K562 (cell line): Measurements from ENCODE around the gene YBEY. TPM values are rescaled to one million over a fixed set of nuclear protein-coding genes. Genes with fewer than 3 reads are reported as not detected.

Experiments
- BRD4 ChIP-seq: fragments of 200-600 bp; sonication (generic); IDR thresholded peaks from 2 replicates; pipeline ENCODE4 v1.6.1; 2017; ENCODE audit warnings: inconsistent platforms
- CGGBP1 ChIP-seq: fragments of 250-450 bp; sonication (Bioruptor Pico); IDR thresholded peaks from 2 replicates; pipeline ENCODE4 v1.9.0; 2021; ENCODE audit warnings: mild to moderate bottlenecking
- CREB1 ChIP-seq, 2 experiments: sonication (generic) in 1 of 2; formaldehyde crosslinking in 1 of 2; IDR thresholded peaks; 2 replicates each; pipeline versions ENCODE4 v1.6.1 to v1.8.0; 2012 to 2022; ENCODE audit warnings: inconsistent platforms in 1 of 2, mild to moderate bottlenecking in 1 of 2, missing genetic modification reagents in 1 of 2, moderate library complexity in 1 of 2
- CREBBP ChIP-seq: IDR thresholded peaks from one replicate; pipeline ENCODE4 v1.6.1; 2012; ENCODE audit warnings: low read depth, mild to moderate bottlenecking, control low read depth, inconsistent platforms, low read length
- DEAF1 ChIP-seq: fragments of 450-650 bp; formaldehyde crosslinking; IDR thresholded peaks from 2 replicates; pipeline ENCODE4 v1.4.0; 2020; ENCODE audit warnings: mild to moderate bottlenecking, moderate library complexity
- ELK3 ChIP-seq: fragments of 450-650 bp; formaldehyde crosslinking; IDR thresholded peaks from 2 replicates; pipeline ENCODE4 v1.4.0; 2020; ENCODE audit warnings: mild to moderate bottlenecking
- EZH2 ChIP-seq: IDR thresholded peaks from 2 replicates; pipeline ENCODE4 v1.6.1; 2012; ENCODE audit warnings: low read depth, mild to moderate bottlenecking, inconsistent platforms, low read length, borderline replicate concordance
- HDAC6 ChIP-seq: IDR thresholded peaks from 2 replicates; pipeline ENCODE4 v1.6.1; 2012; ENCODE audit warnings: low read depth, mild to moderate bottlenecking, control low read depth, inconsistent platforms, low read length, moderate library complexity
- KLF16 ChIP-seq: IDR thresholded peaks from 2 replicates; pipeline ENCODE4 v1.6.1; 2016; ENCODE audit warnings: antibody characterized with exemption
- MCM2 ChIP-seq: fragments of 450-650 bp; IDR thresholded peaks from 2 replicates; pipeline ENCODE4 v1.6.1; 2017; ENCODE audit warnings: low read depth, mild to moderate bottlenecking
- MCM5 ChIP-seq: fragments of 450-650 bp; IDR thresholded peaks from 2 replicates; pipeline ENCODE4 v1.6.1; 2016; ENCODE audit warnings: low read depth
- MLLT1 ChIP-seq, 2 experiments: fragments of 450-650 bp; IDR thresholded peaks; 2 replicates each; pipeline ENCODE4 v1.6.1; 2016
- NFRKB ChIP-seq: fragments of 450-650 bp; IDR thresholded peaks from 2 replicates; pipeline ENCODE4 v1.6.1; 2016; ENCODE audit warnings: low read depth
- OTX1 ChIP-seq: fragments of 450-650 bp; formaldehyde crosslinking; IDR thresholded peaks from 2 replicates; pipeline ENCODE4 v1.4.0; 2022; ENCODE audit warnings: mild to moderate bottlenecking
- POLR2AphosphoS5 ChIP-seq: IDR thresholded peaks from 2 replicates; pipeline ENCODE4 v1.6.1; 2011; ENCODE audit warnings: mild to moderate bottlenecking, low read depth, low read length, moderate library complexity; ENCODE audit not compliant: control insufficient read depth, insufficient read depth
- PRMT5 ChIP-seq: sonication (generic); formaldehyde crosslinking; IDR thresholded peaks from 2 replicates; pipeline ENCODE4 v1.5.0; 2020; ENCODE audit warnings: missing genetic modification reagents
- TEAD4 ChIP-seq, 2 experiments: sonication (generic) in 1 of 2; formaldehyde crosslinking in 1 of 2; IDR thresholded peaks; 2 replicates each; pipeline versions ENCODE4 v1.6.1 to v1.8.0; 2012 to 2022; ENCODE audit warnings: borderline replicate concordance in 1 of 2, inconsistent platforms in 1 of 2, low read length in 1 of 2, mild to moderate bottlenecking in 1 of 2, missing genetic modification reagents in 1 of 2
- ZBTB12 ChIP-seq: fragments of 250-450 bp; sonication (Bioruptor Pico); IDR thresholded peaks from 2 replicates; pipeline ENCODE4 v1.4.0; 2020
- ZNF143 ChIP-seq: sonication (generic); formaldehyde crosslinking; IDR thresholded peaks from 2 replicates; pipeline ENCODE4 v1.9.0; 2022; ENCODE audit warnings: mild to moderate bottlenecking, missing genetic modification reagents
- ZNF239 ChIP-seq: fragments of 250-450 bp; sonication (Bioruptor Pico); IDR thresholded peaks from 2 replicates; pipeline ENCODE4 v1.4.0; 2020; ENCODE audit warnings: mild to moderate bottlenecking
- ZNF584 ChIP-seq: fragments of 200-800 bp; sonication (Bioruptor generic); IDR thresholded peaks from 2 replicates; pipeline ENCODE4 v1.6.1; 2016; ENCODE audit warnings: low read depth, mild to moderate bottlenecking, missing genetic modification characterization, missing compliant biosample characterization
- polyA plus RNA-seq, 8 experiments: library from polyadenylated mRNA; depleted of rRNA in 4 of 8; stranded (reverse) in 5 of 8; unstranded in 3 of 8; fragments of >200 nt; fragmentation: Nextera tagmentation in 2 of 8; fragmentation: Illumina TruSeq in 1 of 8; extraction: Ambion mirVana in 2 of 8; extraction: Trizol in 1 of 8; gene quantifications; 2 replicates each; pipeline versions ENCODE4 v1.2.1 to v1.2.3, GENCODE V29; 2011 to 2014; ENCODE audit warnings: inconsistent platforms in 1 of 8, missing spikeins in 1 of 8
- total RNA-seq, 7 experiments: library from RNA; depleted of rRNA in 6 of 7; stranded (reverse); fragments of >200 nt in 6 of 7; fragmentation: Illumina TruSeq in 2 of 7; extraction: Trizol in 2 of 7; gene quantifications; 2 replicates each; pipeline versions ENCODE4 v1.2.1 to v1.2.3, GENCODE V29; 2011 to 2021; ENCODE audit warnings: low replicate concordance in 1 of 7

YBEY gene
- total and polyA plus RNA-seq, 9 of the 15 experiments (the other 6 are each of a cell fraction or from before 2014, with no cell fraction given): 6.4 to 28.0 (median 12.4) TPM

GRCh38 chr21:46285761-46286647, at the start of gene YBEY (continued):
- TF ChIP-seq MLLT1 (IDR thresholded peaks at IDR 0.05) (no peak), ZNF143 (CRISPR knock-in tag) (peak; percentile 58), OTX1 (CRISPR knock-in tag) (peak; percentile 83; the same call in 1 of the 2 replicates), ELK3 (CRISPR knock-in tag) (no peak), ZNF239 (CRISPR knock-in tag) (no peak; the same call in 1 of the 2 replicates), CGGBP1 (CRISPR knock-in tag) (0 out of 2 replicates have a peak, but pooled peaks have one; percentile 1), NFRKB (no peak; the same call in 1 of the 2 replicates), MCM5 (no peak), ZBTB12 (CRISPR knock-in tag) (0 out of 2 replicates have a peak, but pooled peaks have one; percentile 31), PRMT5 (no peak), BRD4 (peak; percentile 77; the same call in 1 of the 2 replicates), ZNF584 (peak; percentile 45; the same call in 1 of the 2 replicates), MCM2 (no peak), KLF16 (no peak), TEAD4 (IDR thresholded peaks at IDR 0.05; ENCODE audit: low read length) (peak; percentile 45), TEAD4 (CRISPR knock-in tag; IDR thresholded peaks at IDR 0.05; ENCODE audit: borderline replicate concordance) (peak; percentile 89; the same call in 1 of the 2 replicates), EZH2 (no peak), CREBBP (no peak), DEAF1 (CRISPR knock-in tag) (no peak), POLR2AphosphoS5 (peak; percentile 83), CREB1 (IDR thresholded peaks at IDR 0.05) (peak; percentile 44; the same call in 1 of the 2 replicates), CREB1 (CRISPR knock-in tag; IDR thresholded peaks at IDR 0.05) (peak; percentile 67; the same call in 1 of the 2 replicates), HDAC6 (no peak)
